Measurements from ENCODE around the gene C2CD2. TPM values are rescaled to one million over a fixed set of nuclear protein-coding genes. Genes with fewer than 3 reads are reported as not detected.

Gene C2CD2
- total RNA-seq, 6 experiments from 2014 or later: 14.4 to 19.9 (median 17.2) TPM

GRCh38 chr21:41914358-41914757 is 39.5 kb downstream of the C2CD2 start:
- H3K27ac Mint-ChIP-seq: no peak overlapping the region
- H3K4me3 Mint-ChIP-seq: no peak overlapping the region
- no peaks in the 10 kb centered on the region for H3K4me1 Mint-ChIP-seq (ENCODE audit: low read depth)
- no peaks in the 10 kb centered on the region for H3K9me3 Mint-ChIP-seq
- no peaks in the 10 kb centered on the region for H3K27me3 Mint-ChIP-seq (ENCODE audit: insufficient read depth)
- TF ChIP-seq CTCF (IDR thresholded peaks at IDR 0.05): no peak
- H3K36me3 Mint-ChIP-seq (ENCODE audit: low read depth): peaks cover 4% of the 10 kb centered on the region; the same call in 1 of the 2 replicates
- no peak for DNase-seq

- no peaks in the 10 kb centered on the region for H3K9me3 Mint-ChIP-seq
- DNase-seq: no peak
- no peaks in the 10 kb centered on the region for H3K4me1 Mint-ChIP-seq (ENCODE audit: low read depth)
- H3K36me3 Mint-ChIP-seq (ENCODE audit: low read depth): peaks cover 7% of the 10 kb centered on the region; the same call in 1 of the 2 replicates
- H3K4me3 Mint-ChIP-seq: no peak overlapping the region
- no peaks in the 10 kb centered on the region for H3K27me3 Mint-ChIP-seq (ENCODE audit: insufficient read depth)
- no peak for TF ChIP-seq CTCF (IDR thresholded peaks at IDR 0.05)
- no peak overlapping the region for H3K27ac Mint-ChIP-seq
These were observed 40.6 kb downstream of the C2CD2 start for GRCh38 chr21:41913230-41913629.

GRCh38 chr21:41908829-41909228 is 45.0 kb downstream of the C2CD2 start:
- Mint-ChIP-seq H3K4me1 (ENCODE audit: low read depth) (no peaks in the 10 kb centered on the region), H3K27me3 (ENCODE audit: insufficient read depth) (no peaks in the 10 kb centered on the region; the same call in 1 of the 2 replicates), H3K4me3 (no peak overlapping the region), H3K27ac (no peak overlapping the region), H3K9me3 (no peaks in the 10 kb centered on the region), H3K36me3 (ENCODE audit: low read depth) (peaks cover 19% of the 10 kb centered on the region)
- TF ChIP-seq CTCF (IDR thresholded peaks at IDR 0.05): no peak
- DNase-seq: no peak

- TF ChIP-seq CTCF (IDR thresholded peaks at IDR 0.05): no peak
These were observed 46.1 kb downstream of the C2CD2 start for GRCh38 chr21:41907496-41908258.

GRCh38 chr21:41906770-41907169 is 47.0 kb downstream of the C2CD2 start:
- peaks cover 25% of the 10 kb centered on the region for H3K36me3 Mint-ChIP-seq (ENCODE audit: low read depth)
- DNase-seq: no peak
- no peak overlapping the region for H3K27ac Mint-ChIP-seq
- TF ChIP-seq CTCF (IDR thresholded peaks at IDR 0.05): no peak
- no peaks in the 10 kb centered on the region for H3K4me1 Mint-ChIP-seq (ENCODE audit: low read depth)
- H3K9me3 Mint-ChIP-seq: no peaks in the 10 kb centered on the region
- H3K4me3 Mint-ChIP-seq: no peak overlapping the region
- no peaks in the 10 kb centered on the region; the same call in 1 of the 2 replicates for H3K27me3 Mint-ChIP-seq (ENCODE audit: insufficient read depth)

More at GRCh38 chr21:41907496-41908258, 46.1 kb downstream of the C2CD2 start:
- no peak overlapping the region for H3K4me3 Mint-ChIP-seq
- no peaks in the 10 kb centered on the region for H3K9me3 Mint-ChIP-seq
- H3K27me3 Mint-ChIP-seq (ENCODE audit: insufficient read depth): no peaks in the 10 kb centered on the region; the same call in 1 of the 2 replicates
- no peak overlapping the region for H3K27ac Mint-ChIP-seq
- no peaks in the 10 kb centered on the region for H3K4me1 Mint-ChIP-seq (ENCODE audit: low read depth)
- peaks cover 19% of the 10 kb centered on the region for H3K36me3 Mint-ChIP-seq (ENCODE audit: low read depth)
- no peak for DNase-seq

Measured in HFFc6 (cell line).